Ureter (tissue), 1 donor: ENCODE results near the gene LRCH3. TPM values are rescaled to one million over a fixed set of nuclear protein-coding genes. Genes with fewer than 3 reads are reported as not detected.

Experiments used
- DNase-seq: peaks from one replicate; pipeline ENCODE4 v3.0.0-alpha.2; 2020; ENCODE audit warnings: low spot score
- total RNA-seq: library from RNA; stranded (reverse); gene quantifications from one replicate; pipeline ENCODE4 v1.2.4, GENCODE V29; 2023
- donor health status: DM: yes; HTN: yes; CAD: no.

LRCH3 gene
- total RNA-seq, 1 donor from 2014 or later: 82.9 TPM

DNA sequence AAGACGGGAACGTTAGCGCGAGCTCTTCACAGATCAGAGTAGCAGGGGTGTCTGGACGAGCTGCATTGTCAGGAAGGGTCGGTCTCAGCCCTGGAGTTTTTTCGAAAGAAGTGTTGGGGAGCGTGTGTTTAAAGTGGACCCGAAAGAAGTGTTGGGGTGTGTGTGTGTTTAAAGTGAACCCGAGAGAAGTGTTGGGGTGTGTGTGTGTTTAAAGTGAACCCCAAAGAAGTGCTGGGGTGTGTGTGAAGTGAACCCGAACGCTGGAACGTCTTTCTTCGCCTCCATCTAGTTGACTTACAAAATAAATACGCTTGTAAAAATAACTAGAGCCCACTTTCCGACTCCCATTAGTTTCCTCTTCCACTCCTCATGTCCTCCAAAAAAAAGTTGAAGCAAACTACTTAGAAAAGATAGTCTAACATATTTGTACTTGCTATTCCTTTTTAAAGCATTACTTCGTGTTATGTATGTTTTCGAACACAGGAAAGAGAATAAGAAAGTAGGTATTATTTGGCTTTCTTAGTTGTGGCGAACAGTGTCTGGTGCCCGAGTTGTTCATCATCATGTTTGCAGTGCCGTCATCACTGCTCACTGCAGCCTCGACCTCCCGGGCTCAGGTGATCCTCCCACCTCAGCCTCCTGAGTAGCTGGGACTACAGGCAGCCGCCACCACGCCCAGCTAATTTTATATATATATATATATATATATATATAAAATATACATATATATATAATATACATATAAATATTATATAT is 1.0 kb downstream of the LRCH3 start:
- no peak for DNase-seq

DNA sequence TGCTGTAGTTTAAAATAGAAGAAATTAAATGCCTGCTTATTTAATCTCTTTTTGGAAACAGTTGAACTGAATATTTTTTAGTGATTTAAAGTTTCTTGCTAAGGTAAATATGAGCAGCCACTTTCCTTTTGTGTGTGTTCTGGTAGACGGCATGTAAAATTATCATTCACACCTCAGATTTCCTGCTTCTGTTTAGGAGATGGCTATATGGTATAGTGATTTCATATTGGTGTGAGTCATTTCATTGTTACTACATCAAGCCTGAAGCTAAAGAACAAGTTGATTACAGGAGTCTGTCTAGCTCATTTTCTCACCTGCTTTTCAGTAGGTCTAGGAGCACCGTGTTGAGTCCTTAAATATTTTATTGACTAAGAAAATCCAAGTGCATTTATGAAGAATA is 2.2 kb downstream of the LRCH3 start:
- DNase-seq: no peak

DNA sequence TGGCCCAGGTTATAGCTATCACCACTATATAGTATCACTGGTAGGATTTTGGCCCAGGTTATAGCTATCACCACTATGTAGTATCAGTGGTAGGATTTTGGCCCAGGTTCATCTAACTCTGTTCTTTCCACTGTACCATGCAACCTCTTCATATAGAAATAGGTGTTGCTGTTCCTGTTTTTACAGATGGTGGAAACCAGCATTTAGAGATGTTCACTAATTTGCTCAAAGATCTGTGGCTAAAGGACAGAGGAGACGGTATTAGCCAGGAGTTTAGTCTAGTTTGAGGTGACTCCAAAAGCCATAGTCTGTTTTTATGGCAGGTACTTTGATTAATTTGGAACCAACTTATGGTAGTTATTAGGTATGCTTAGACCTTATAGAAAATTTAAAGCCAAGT is 3.1 kb downstream of the LRCH3 start:
- no peak for DNase-seq

DNA sequence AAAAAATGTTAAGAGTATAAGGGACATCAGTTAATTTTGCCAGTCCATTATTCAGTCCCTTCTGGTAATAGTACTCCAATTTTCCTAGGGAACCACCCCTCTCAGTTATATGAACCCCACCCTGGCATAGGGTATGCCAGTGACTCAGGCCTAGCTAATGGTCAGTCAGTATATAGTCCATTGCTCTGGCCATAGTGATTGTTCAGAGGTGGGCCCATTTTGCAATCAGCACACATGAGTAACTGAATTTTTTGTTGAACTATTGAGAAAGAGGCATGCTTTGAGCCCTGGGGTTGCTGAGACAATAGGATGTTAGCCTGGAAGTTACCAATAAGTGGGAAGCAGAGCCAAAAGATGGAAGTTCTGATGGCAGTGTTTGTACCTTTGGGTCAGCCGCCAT is 4.1 kb downstream of the LRCH3 start:
- DNase-seq: no peak

DNA sequence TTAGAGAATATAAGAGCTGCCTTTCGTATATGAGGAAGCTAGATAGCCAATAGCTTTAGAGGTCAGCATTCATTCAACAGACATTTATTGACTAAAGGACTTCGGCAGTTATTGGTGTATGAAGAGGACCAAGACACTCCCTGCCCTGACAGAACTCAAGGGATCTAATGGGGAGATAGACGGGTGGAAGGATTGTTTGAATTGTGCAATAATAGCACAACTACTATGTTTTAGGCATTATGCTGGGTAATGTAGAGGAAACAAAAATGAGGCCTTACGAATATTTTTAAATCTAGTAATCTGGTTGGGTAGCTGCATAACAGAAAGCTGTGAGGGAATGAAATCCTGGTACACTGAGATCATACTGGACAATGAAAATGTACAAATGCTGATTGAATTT is 5.0 kb downstream of the LRCH3 start:
- no peak for DNase-seq

DNA sequence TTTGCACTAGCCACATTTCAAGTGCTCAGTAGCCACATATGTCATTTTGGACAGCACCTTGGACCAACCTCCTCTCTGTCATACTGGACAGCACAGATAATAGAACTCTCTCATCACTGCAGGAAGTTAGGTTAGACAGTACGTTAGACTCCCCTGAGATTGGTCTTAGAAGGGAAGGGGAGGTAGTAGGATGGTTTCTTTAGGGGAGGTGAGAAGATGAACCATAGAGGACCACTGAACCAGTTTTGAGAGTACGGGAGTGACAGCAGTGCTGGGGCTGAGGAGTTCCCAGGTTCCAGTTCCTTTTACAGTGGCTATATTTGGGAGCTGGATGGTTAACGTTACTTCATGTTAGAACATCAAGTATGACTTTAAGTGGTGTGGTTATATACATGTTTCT is 7.8 kb downstream of the LRCH3 start:
- no peak for DNase-seq

DNA sequence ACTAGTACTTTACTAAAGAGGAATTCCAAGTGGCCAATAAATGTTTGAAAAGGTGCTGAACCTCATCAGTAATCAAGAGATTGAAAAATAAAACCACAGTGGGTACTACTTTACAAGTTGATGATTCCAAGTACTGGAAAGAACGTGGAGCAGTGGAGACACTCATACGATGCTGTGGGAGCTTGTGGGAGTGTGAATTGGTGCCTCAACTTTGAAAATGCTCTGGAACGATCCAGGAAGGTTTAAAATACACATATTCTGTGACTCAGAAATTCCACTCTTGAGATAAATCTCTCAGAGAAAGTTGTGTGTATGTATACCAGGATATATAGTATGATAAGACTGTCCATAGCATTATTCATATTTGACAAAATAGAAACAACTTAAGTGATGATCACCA is 9.3 kb downstream of the LRCH3 start:
- no peak for DNase-seq

DNA sequence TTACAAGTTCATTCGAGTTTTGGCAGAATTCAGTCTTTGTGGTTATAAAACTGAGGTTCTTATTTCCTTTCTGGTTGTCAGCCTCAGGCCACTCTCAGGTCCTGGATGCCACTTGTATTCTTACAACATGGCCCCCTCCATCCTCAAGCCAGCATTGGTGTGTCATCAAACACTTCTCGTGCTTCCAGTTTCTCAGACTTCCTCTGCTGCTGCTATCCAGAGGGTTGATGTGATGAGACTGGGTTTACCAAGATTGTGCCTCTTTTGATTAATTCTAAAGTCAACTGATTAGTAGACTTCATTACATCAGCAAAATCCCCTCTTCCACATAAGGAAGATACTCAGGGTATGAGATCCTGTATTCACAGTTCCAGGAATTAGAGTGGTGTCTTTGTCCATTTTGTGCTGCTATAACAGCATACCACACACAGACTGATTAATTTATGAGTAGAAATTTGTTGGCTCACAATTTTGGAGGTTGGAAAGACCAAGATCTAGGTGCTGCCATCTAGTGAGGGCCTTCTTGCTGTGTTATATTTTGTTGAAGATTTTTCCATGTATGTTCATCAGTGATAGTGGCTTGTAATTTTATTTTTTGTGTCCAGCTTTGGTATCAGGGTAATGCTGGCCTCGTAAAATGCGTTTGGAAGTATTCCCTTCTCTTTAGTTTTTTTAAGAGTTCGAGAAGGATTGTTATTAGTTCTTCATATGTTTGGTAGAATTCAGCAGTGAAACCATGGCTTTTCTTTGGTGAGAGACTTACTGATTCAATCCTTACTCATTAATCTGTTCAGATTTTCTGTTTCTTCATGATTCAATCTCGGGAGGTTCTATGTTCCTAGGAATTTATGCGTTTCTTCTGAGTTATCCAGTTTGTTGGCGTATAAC is 11.1 kb downstream of the LRCH3 start:
- DNase-seq: no peak

DNA sequence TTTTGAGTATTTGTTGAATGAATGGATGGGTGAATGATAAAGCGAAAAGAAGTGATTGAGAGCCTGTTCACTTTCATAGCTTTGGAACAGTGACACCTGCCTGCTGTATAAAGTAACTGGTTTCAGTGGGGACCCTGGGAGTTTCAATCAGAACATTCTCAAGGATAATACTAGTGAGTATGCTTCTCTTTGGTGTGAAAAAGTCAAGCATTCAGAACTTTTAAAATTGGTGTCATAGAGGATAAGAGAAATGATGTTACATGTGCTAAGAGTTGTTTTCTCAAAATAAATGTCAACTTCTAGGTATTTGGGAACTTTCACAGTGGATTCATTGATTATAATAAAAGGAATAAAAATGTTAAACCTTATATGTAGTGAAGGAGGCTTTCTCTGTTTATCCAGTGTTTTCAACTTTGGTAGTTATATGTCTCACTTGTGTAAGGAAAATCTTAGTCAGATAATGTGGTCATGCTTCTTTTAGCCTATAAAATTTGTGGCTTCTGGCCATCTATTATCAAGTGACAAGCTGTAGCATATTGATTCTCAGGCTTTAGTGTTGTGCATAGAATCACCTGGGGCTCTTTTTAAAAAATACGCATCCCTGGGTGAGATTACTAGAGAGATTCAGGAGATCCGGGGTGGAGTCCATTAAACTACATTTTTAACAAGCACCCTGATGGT is 11.9 kb downstream of the LRCH3 start:
- no peak for DNase-seq

DNA sequence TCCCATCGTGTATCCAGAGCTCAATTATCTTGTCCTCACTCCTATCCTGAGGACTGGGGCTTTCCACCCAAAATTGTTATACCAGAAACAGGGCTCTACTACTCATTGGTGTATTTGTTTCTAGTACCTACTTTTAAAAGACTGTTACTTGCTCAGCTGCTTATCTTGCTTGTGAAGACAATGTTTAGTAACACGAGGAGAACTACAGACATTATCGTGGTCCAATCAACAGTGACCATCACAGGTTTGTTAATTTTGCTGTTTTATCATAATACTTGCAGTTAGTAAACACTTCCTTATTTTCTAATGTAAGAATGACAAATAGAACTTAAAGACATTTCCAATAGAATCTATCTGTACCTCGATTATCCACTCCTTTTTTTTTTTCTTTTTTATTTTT is 13.5 kb downstream of the LRCH3 start:
- no peak for DNase-seq

DNA sequence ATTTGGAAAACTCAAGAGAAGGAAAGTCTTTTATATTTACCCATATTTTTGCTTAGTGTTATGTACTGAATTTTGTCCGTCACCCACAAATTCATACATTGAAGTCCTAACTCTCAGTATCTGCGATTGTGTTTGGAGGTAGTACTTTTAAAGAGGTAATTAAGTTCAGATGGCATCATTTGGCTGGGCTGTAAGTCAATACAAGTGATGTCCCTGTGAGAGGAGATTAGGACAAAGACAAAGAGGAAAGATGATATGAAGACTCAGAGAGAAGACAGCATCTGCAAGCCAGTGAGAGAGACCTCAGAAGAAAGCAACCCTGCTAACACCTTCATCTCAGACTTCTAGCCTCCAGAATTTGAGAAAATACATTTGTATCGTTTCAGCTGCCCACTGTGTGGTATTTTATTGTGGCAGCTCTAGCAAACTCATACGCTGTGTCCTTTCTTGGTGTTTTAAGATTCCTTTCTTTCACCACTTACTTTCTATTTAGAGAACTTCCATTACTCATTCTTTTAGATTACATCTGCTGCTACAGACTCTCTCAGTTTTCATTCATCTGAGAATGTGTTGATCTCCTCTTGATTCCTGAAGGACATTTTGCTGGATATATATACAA is 17.0 kb downstream of the LRCH3 start:
- no peak for DNase-seq

DNA sequence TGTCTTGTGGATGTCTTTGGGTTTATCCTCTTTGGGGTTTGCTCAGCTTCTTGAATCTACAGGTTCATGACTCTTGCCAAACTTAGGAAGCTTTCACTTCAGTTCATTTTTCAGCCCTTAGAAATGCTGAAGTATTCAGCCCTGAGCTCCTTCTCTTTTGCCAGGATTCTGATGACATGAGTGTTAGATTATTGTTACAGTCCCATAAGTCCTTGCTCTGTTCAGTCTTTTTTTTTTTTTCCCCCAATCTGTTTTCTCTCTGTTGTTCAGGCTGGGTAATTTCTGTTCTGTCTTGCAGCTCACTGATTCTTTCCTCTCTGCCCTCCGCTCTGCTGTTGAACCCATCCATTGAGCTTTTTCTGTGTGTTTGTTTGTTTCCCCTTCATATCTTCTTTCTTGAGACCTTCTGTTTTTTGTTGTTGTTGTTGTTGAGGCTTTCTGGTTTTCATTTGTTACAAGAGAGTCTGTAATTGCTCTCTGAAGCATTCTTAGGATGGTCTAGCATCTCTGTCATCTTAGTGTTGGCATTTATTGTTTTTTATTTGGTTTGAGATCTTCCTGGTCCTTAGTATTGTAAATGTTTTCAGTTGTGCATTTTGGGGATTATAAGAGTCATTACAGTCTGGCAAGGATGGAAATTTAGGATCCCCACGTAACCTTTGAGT is 18.4 kb downstream of the LRCH3 start:
- DNase-seq: no peak

DNA sequence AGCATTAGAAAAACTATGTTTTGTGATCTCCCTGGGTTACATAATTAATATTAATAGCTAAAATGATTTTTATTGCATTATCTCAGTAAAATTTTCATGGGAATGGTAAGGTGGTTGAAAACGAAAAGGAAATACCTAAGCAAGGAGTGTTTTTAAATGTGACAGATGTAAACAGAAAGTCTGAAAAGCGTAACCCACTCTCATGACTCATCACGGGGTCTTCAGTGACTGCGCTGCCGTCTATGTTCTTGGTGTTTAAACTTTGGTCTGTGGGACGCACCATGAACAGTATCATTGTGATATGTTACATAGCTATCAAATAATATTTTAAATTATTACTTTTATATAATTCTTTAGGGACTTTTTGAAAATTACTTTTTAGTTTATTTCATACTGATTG is 19.8 kb downstream of the LRCH3 start:
- no peak for DNase-seq

DNA sequence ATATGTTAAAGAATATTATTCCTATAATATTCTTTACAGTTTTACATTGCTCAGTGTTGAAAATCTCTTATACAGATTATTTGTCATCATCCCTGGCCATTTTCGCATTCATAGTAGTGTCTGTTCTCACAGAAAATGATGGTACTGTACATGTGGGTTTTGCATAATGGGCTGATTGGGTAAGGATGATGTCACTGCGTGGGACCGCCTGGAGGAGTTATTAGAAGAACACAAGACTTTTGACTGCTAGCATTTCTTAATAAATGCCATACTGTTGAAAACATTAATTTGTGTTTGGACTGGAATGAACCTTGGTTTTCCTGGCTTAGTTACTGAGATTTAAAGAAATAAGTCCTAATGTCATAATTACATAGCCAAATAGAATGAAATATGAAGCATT is 20.3 kb downstream of the LRCH3 start:
- DNase-seq: no peak

DNA sequence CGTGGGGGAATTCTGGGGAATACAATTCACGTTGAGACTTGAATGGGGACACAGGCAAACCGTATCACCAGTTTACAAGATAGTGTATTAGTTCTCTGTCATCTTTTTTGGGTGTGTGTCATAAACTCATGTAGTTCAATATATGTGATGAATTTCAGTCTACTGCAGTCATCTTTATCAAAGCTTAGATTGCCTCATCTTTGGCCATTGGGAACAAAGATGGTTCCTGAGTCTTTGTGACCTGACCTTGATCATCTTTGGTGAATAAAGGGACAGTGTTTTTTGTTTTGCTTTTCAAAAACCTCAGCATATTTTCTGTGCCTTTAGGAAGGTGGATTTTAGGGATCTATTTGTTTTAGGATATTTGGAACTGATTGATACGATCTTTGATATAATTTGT is 23.3 kb downstream of the LRCH3 start:
- no peak for DNase-seq

DNA sequence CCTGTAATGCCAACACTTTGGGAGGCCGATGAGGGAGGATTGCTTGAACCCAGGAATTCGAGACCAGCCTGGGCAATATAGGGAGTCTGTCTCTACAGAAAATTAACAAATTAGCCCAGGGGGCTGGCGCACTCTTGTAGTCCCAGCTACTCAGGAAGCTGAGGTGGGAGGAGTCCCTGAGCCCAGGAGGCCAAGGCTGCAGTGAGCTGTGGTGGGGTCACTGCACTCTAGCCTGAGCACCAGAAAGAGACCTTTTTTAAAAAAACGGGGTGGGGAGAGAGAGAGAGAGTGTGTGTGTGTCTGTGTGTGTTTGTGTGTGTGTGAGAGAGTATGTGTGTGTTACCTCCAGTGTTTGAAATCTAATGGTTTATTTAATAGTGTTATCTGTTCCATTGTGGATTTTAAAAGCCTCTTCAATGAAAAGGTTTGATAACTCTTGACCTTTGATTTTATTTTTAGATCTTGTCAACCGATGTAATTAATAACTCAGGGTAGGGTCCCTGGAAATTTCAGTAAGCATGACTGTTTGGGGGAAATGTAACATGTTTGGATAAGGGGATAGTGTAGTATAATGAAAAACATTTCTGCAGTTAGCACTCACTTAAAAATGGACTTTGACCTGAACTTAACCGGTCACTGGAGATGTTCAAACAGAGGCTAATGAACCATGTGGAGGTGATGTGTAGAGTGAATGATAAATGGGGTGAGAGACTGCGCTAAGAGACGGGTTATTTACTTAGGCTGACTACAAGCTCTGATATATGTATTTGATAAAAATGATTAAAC is 29.7 kb downstream of the LRCH3 start:
- DNase-seq: no peak

DNA sequence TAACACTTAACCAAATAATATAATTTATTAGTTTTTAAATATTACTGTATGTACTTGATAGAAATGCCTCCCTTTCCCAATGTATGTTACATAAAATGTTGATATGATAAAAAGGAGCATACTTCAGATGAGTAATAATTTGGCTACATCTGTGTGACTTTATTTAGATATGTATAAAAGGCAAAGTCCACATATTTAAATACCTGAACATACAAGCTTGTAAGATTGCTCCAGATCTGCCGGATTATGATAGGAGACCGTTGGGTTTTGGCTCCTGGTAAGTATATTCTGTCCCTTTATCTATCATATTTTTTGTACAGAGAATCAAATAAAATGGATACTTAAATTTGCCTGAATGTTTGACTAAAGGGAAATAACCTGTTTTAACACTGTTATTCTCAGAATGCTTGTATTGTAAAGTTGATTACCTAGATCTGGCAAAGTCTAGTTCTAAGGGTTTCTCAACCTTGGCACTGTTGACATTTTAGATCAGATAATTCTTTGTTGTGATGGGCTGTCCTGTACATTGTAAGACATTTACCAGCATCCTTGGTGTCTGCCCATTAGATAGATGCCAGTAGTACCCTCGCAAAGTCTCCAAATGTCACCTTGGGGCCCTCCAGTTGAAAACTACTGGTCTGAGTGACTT is 38.5 kb downstream of the LRCH3 start:
- DNase-seq: no peak

DNA sequence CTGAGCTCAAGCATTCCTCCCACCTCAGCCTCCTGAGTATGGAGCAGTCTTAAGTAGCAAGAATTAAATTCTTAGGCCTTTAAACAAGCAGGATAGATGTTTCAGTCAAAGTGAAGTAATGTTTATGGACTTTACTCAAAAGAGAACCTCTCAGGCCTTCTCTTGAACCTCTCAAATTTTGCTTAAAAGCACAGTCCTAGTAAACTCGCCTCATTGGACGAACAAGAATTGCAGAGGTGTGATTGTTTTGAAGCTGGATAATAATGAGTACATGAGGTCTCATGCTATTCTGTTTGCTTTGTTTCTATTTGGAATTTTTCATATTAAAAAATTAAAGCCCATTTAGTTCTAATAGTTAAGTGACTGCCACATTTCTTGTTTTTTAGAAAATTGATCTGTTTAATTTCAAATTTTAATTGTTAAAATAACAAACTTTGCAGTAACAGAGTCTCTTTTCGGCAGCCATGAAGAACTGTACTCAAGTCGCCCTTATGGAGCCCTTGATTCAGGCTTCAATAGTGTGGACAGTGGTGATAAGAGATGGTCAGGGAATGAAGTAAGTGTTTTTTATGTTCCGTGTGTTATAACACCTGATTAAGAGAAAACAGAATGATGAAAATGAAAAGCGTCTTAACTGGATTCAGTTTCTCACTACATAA is 39.4 kb downstream of the LRCH3 start:
- DNase-seq: no peak

DNA sequence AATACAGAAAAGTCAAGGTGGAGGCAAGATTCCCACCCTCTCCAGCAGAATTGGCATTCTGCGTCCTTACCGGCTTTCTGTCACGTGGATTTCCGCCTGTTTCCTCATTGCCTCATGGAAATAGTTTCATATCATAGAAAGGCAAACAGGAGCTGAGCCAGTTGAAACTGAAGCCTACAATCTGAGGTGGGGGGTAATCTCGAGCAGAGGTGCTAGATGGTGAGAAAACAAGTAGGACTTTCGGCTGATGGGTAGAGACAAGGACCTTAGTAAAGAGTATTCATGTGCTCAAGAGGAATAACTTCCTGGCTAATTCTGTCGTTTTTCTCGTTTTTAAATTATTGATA is 39.9 kb downstream of the LRCH3 start:
- no peak for DNase-seq
